Left ventricle myocardium inferior (tissue), 1 donor: ENCODE results near the gene MALRD1. TPM values are rescaled to one million over a fixed set of nuclear protein-coding genes. Genes with fewer than 3 reads are reported as not detected.

Experiments used
- DNase-seq: peaks from one replicate; pipeline ENCODE4 v3.0.0-alpha.2; 2020
- H3K27ac ChIP-seq: fragments of 200-600 bp; replicated peaks from 2 replicates; pipeline ENCODE4 v1.8.0; 2021
- H3K27me3 ChIP-seq: fragments of 200-600 bp; 2 replicates; pipeline ENCODE4 v1.8.0; 2021; ENCODE audit warnings: low read depth
- H3K36me3 ChIP-seq: fragments of 200-600 bp; 2 replicates; pipeline ENCODE4 v1.8.0; 2021
- H3K4me1 ChIP-seq: fragments of 200-600 bp; 2 replicates; pipeline ENCODE4 v1.8.0; 2021
- H3K4me3 ChIP-seq: fragments of 200-600 bp; 2 replicates; pipeline ENCODE4 v1.8.0; 2021; ENCODE audit warnings: mild to moderate bottlenecking, moderate library complexity
- H3K9me3 ChIP-seq: fragments of 200-600 bp; replicated peaks from 2 replicates; pipeline ENCODE4 v1.8.0; 2021
- CTCF ChIP-seq: fragments of 200-600 bp; IDR thresholded peaks from 2 replicates; pipeline ENCODE4 v1.8.0; 2021; ENCODE audit warnings: antibody characterized with exemption, mild to moderate bottlenecking, borderline replicate concordance
- intact Hi-C: fragments of 100-400 bp; cut with micrococcal nuclease; formaldehyde crosslinking; loops from one replicate; pipeline ENCODE4 v1.11.0; 2022
- total RNA-seq: library from RNA; stranded (reverse); fragmentation: NEBNext Ultra II Directional; extraction: Animal tissue kit (Norgen Biotek cat#: 25700); gene quantifications from one replicate; pipeline ENCODE4 v1.2.1, GENCODE V29; 2021
- donor health status: DM: no; HTN: yes; CAD: no; lungs with severe emphysema.

Gene MALRD1
- total RNA-seq, 1 donor from 2014 or later = 0.47 TPM

GRCh38 chr10:19226025-19226424 is 177.4 kb downstream of the MALRD1 start:
- Histone ChIP-seq H3K27me3 (no peaks in the 10 kb centered on the region), H3K4me1 (no peaks in the 10 kb centered on the region), H3K4me3 (no peak overlapping the region), H3K36me3 (no peaks in the 10 kb centered on the region), H3K27ac (no peak overlapping the region), H3K9me3 (peaks cover 10% of the 10 kb centered on the region)
- no peak for TF ChIP-seq CTCF
- intact Hi-C loops = no loop called here
- no peak for DNase-seq

GRCh38 chr10:19231034-19231433 is 182.4 kb downstream of the MALRD1 start:
- no peak for TF ChIP-seq CTCF
- intact Hi-C loops = no loop called here
- Histone ChIP-seq H3K27me3 (no peaks in the 10 kb centered on the region), H3K4me3 (no peak overlapping the region), H3K9me3 (peaks cover 6% of the 10 kb centered on the region), H3K36me3 (no peaks in the 10 kb centered on the region), H3K4me1 (no peaks in the 10 kb centered on the region), H3K27ac (no peak overlapping the region)
- no peak for DNase-seq

GRCh38 chr10:19245889-19246752 is 197.5 kb downstream of the MALRD1 start:
- Histone ChIP-seq H3K9me3 (peaks cover 7% of the 10 kb centered on the region), H3K4me1 (no peaks in the 10 kb centered on the region), H3K27ac (no peak overlapping the region), H3K27me3 (no peaks in the 10 kb centered on the region), H3K4me3 (no peak overlapping the region), H3K36me3 (no peaks in the 10 kb centered on the region)
- intact Hi-C loops = no loop called here
- DNase-seq = no peak
- TF ChIP-seq CTCF = no peak

- H3K4me3 ChIP-seq = no peak overlapping the region
- H3K27ac ChIP-seq = no peak overlapping the region
- H3K9me3 ChIP-seq = no peaks in the 10 kb centered on the region
- no peak for TF ChIP-seq CTCF
- H3K4me1 ChIP-seq = no peaks in the 10 kb centered on the region
- no peaks in the 10 kb centered on the region for H3K36me3 ChIP-seq
- no peak for DNase-seq
- H3K27me3 ChIP-seq = no peaks in the 10 kb centered on the region
- intact Hi-C loops = no loop called here
These were observed 199.2 kb downstream of the MALRD1 start for GRCh38 chr10:19247843-19248242.

- no peak for TF ChIP-seq CTCF
- DNase-seq = no peak
- no peak overlapping the region for H3K27ac ChIP-seq
- intact Hi-C loops = no loop called here
- H3K4me3 ChIP-seq = no peak overlapping the region
- no peaks in the 10 kb centered on the region for H3K9me3 ChIP-seq
- H3K4me1 ChIP-seq = no peaks in the 10 kb centered on the region
- H3K27me3 ChIP-seq = no peaks in the 10 kb centered on the region
- H3K36me3 ChIP-seq = no peaks in the 10 kb centered on the region
These were observed 201.9 kb downstream of the MALRD1 start for GRCh38 chr10:19250546-19250945.
